GM12878 (cell line): ENCODE results near the gene SNX8. TPM values are rescaled to one million over a fixed set of nuclear protein-coding genes. Genes with fewer than 3 reads are reported as not detected.

Experiments
- ATAC-seq: fragments of 200-7000 bp; cut with Tn5 transposase; 3 replicates; pipeline ENCODE4 v1.9.1; 2020; ENCODE audit warnings: mild to moderate bottlenecking, moderate library complexity
- BruUV-seq: library from RNA; stranded (reverse); fragments of 400-500 nt; replicated peaks from 2 replicates; lab custom pipeline; 2021; lab: Mats Ljungman, UMichigan
- CTCF ChIA-PET: fragments of 300-600 bp; sonication (Branson Sonifier 250); formaldehyde crosslinking; extraction: SDS; loops from one replicate; lab custom pipeline; 2021; ENCODE audit warnings: inconsistent platforms; lab: Yijun Ruan, JAX
- POLR2A ChIA-PET: fragments of 350-600 bp; formaldehyde crosslinking; extraction: SDS; loops from one replicate; lab custom pipeline; 2021; ENCODE audit warnings: inconsistent platforms; lab: Charles Lee
- RAD21 ChIA-PET: fragments of 300-600 bp; sonication (Branson Sonifier 250); formaldehyde crosslinking; loops from one replicate; lab custom pipeline; 2023; ENCODE audit warnings: antibody characterized with exemption; ENCODE audit not compliant: unreplicated experiment; lab: Charles Lee
- SMC1A ChIA-PET: fragments of 300-600 bp; sonication (Branson Sonifier 250); formaldehyde crosslinking; loops from one replicate; lab custom pipeline; 2023; ENCODE audit not compliant: unreplicated experiment, uncharacterized antibody; lab: Charles Lee
- DNase-seq: peaks from one replicate; pipeline ENCODE4 v3.0.0-alpha.2; 2011; ENCODE audit warnings: low read depth, low spot score
- FAIRE-seq: peaks from 3 replicates; lab custom pipeline; 2011; peaks lifted over from hg19 to GRCh38; lab: Jason Lieb, UNC
- H2AFZ ChIP-seq: 2 replicates; pipeline ENCODE4 v1.6.0; 2011; ENCODE audit warnings: low read depth, low read length, control low read depth; ENCODE audit not compliant: control insufficient read depth
- H3K27ac ChIP-seq: 2 replicates; pipeline ENCODE4 v1.5.1; 2011; ENCODE audit warnings: control low read depth; ENCODE audit not compliant: control insufficient read depth, insufficient read depth
- H3K27me3 ChIP-seq, 2 experiments: replicated peaks in 1 of 2; 2 replicates each; pipeline versions ENCODE4 v1.6.0 to v1.6.1; 2011; ENCODE audit warnings: low read length in 1 of 2; ENCODE audit not compliant: control insufficient read depth in 2 of 2, insufficient read depth in 2 of 2
- H3K36me3 ChIP-seq, 2 experiments: 2 replicates each; pipeline ENCODE4 v1.5.1; 2011; ENCODE audit warnings: low read length in 1 of 2; ENCODE audit not compliant: control insufficient read depth in 2 of 2, insufficient read depth in 2 of 2
- H3K4me1 ChIP-seq: 2 replicates; pipeline ENCODE4 v1.6.1; 2011; ENCODE audit warnings: mild to moderate bottlenecking, low read length, moderate library complexity, mixed read lengths; ENCODE audit not compliant: control insufficient read depth, insufficient read depth
- H3K4me2 ChIP-seq: 2 replicates; pipeline ENCODE4 v1.6.0; 2011; ENCODE audit warnings: control low read depth; ENCODE audit not compliant: control insufficient read depth, insufficient read depth
- H3K4me3 ChIP-seq: fragments of 200-600 bp; sonication (generic); 2 replicates; pipeline ENCODE4 v1.5.1; 2016
- H3K79me2 ChIP-seq: 2 replicates; pipeline ENCODE4 v1.6.0; 2011; ENCODE audit warnings: low read length; ENCODE audit not compliant: control insufficient read depth, insufficient read depth
- H3K9ac ChIP-seq: 2 replicates; pipeline ENCODE4 v1.8.0; 2011; ENCODE audit warnings: low read length, control low read depth, mixed read lengths; ENCODE audit not compliant: control insufficient read depth, insufficient read depth
- H3K9me3 ChIP-seq: replicated peaks from 3 replicates; pipeline ENCODE4 v1.5.1; 2011; ENCODE audit warnings: mild to moderate bottlenecking, low read length; ENCODE audit not compliant: control insufficient read depth, insufficient read depth
- H4K20me1 ChIP-seq: 2 replicates; pipeline ENCODE4 v1.6.0; 2011; ENCODE audit not compliant: control insufficient read depth, insufficient read depth
- ASH2L ChIP-seq: fragments of 300-600, 200-600 bp; sonication (generic); IDR thresholded peaks from 2 replicates; pipeline ENCODE4 v1.6.1; 2017; ENCODE audit warnings: low read depth, mild to moderate bottlenecking, borderline replicate concordance
- ATF7 ChIP-seq: fragments of 450-650 bp; IDR thresholded peaks from 2 replicates; pipeline ENCODE4 v1.6.1; 2016; ENCODE audit warnings: low read depth, mild to moderate bottlenecking
- CUX1 ChIP-seq: IDR thresholded peaks from 2 replicates; pipeline ENCODE4 v1.6.1; 2012; ENCODE audit warnings: improper control_type of control experiment, low read depth, low read length; ENCODE audit not compliant: insufficient replicate concordance
- E4F1 ChIP-seq: fragments of 450-650 bp; IDR thresholded peaks from 2 replicates; pipeline ENCODE4 v1.6.1; 2018; ENCODE audit warnings: borderline replicate concordance, mild to moderate bottlenecking; ENCODE audit not compliant: partially characterized antibody
- IKZF1 ChIP-seq: fragments of 450-650 bp; conservative IDR thresholded peaks from 2 replicates; pipeline ENCODE4 v1.6.1; 2017; ENCODE audit warnings: antibody characterized with exemption, mild to moderate bottlenecking
- KLF5 ChIP-seq: fragments of 450-650 bp; IDR thresholded peaks from 2 replicates; pipeline ENCODE4 v1.6.1; 2014; ENCODE audit warnings: mild to moderate bottlenecking; ENCODE audit not compliant: partially characterized antibody
- MYC ChIP-seq: IDR thresholded peaks from 2 replicates; pipeline ENCODE4 v1.6.1; 2011; ENCODE audit warnings: mild to moderate bottlenecking, low read length, moderate library complexity, inconsistent platforms; ENCODE audit not compliant: insufficient read depth, insufficient replicate concordance, insufficient read length, severe bottlenecking
- RAD51 ChIP-seq: fragments of 450-650 bp; IDR thresholded peaks from 2 replicates; pipeline ENCODE4 v1.6.1; 2016; ENCODE audit warnings: moderate library complexity, mild to moderate bottlenecking, inconsistent platforms
- SREBF1 ChIP-seq: IDR thresholded peaks from 2 replicates; pipeline ENCODE4 v1.6.1; 2012; ENCODE audit warnings: mild to moderate bottlenecking, low read length
- ZNF384 ChIP-seq: IDR thresholded peaks from 2 replicates; pipeline ENCODE4 v1.6.1; 2012; ENCODE audit warnings: low read depth, mild to moderate bottlenecking, low read length, improper control_type of control experiment, borderline replicate concordance
- WGBS: methylation state at CpG from one replicate; pipeline ENCODE4 v1.1.6; 2016; ENCODE audit warnings: low lambda C conversion rate; ENCODE audit not compliant: insufficient replicate concordance, insufficient coverage; ENCODE audit errors: missing lambda C conversion rate; 5-methylcytosine and 5-hydroxymethylcytosine counted together
- in situ Hi-C: fragments of 300-500 bp; cut with MboI; formaldehyde crosslinking; loops from 9 replicates; pipeline ENCODE4 v1.14.3; 2018; ENCODE audit warnings: mixed read lengths
- intact Hi-C: fragments of 100-400 bp; cut with micrococcal nuclease; formaldehyde crosslinking; loops from one replicate; pipeline ENCODE4 v1.14.2; 2022; ENCODE audit not compliant: unreplicated experiment
- polyA plus RNA-seq, 11 experiments: library from polyadenylated mRNA; depleted of rRNA in 4 of 11; unstranded in 6 of 11; stranded (reverse) in 5 of 11; fragments of >200 nt; fragmentation: Nextera tagmentation in 4 of 11; fragmentation: Illumina TruSeq in 1 of 11; extraction: Ambion mirVana in 4 of 11; extraction: Trizol in 1 of 11; gene quantifications; 1 replicate in 1 of 11; 2 replicates in 10 of 11; pipeline versions ENCODE4 v1.2.1 to v1.2.3, GENCODE V29; 2011 to 2016; ENCODE audit warnings: inconsistent platforms in 2 of 11, missing spikeins in 2 of 11, low read depth in 1 of 11
- total RNA-seq, 4 experiments: library from RNA; depleted of rRNA in 3 of 4; stranded (reverse); fragments of >200 nt in 3 of 4; fragmentation: Illumina TruSeq in 1 of 4; extraction: Trizol in 1 of 4; gene quantifications; 2 replicates each; pipeline versions ENCODE4 v1.2.1 to v1.2.3, GENCODE V29; 2013 to 2021

SNX8 gene
- total and polyA plus RNA-seq, 10 of the 15 experiments (the other 5 are each of a cell fraction or from before 2014, with no cell fraction given), result 6.4 to 210 (median 97.6) TPM

- no peak overlapping the region for H3K27ac ChIP-seq
- H3K36me3 ChIP-seq, result peaks cover 9 to 27% of the 10 kb centered on the region in 2 experiments
- in situ Hi-C loops, result no loop called here
- ChIA-PET CTCF (interaction anchor here (1.4 kb wide), 1 partner anchor 103 kb away, joined by 4 read pairs; no protein-coding TSS in a partner anchor), RAD21 (interaction anchor here (0.6 to 1.5 kb wide), 3 partner anchors 34 to 147 kb away, joined by 3 to 4 read pairs (median 4); no protein-coding TSS in a partner anchor), POLR2A (no interaction called here), SMC1A (no interaction called here)
- no peak for DNase-seq
- no peaks in the 10 kb centered on the region for H3K27me3 ChIP-seq
- BruUV-seq, result no TSS peak
- H3K4me2 ChIP-seq, result no peak overlapping the region
- intact Hi-C loops, result loop anchor here (10.0 kb wide), 1 partner anchor 388 kb away; no protein-coding TSS in a partner anchor
- peaks cover 9% of the 10 kb centered on the region for H3K4me1 ChIP-seq
- H3K4me3 ChIP-seq, result no peak overlapping the region
- H2AFZ ChIP-seq, result no peak overlapping the region
- 97% methylated on average over 11 of the region's 14 CpGs for WGBS
- H3K9ac ChIP-seq, result no peak overlapping the region
- ATAC-seq, result no peak
- H4K20me1 ChIP-seq, result no peaks in the 10 kb centered on the region
- no peak for FAIRE-seq
- no peaks in the 10 kb centered on the region for H3K9me3 ChIP-seq
- no peaks in the 10 kb centered on the region for H3K79me2 ChIP-seq
- TF ChIP-seq ASH2L, result no peak
- no peak for TF ChIP-seq RAD51
- TF ChIP-seq MYC, result no peak
- no peak for TF ChIP-seq SREBF1
- no peak for TF ChIP-seq E4F1
- TF ChIP-seq IKZF1, result no peak
- no peak for TF ChIP-seq KLF5
- TF ChIP-seq CUX1, result no peak
- TF ChIP-seq ZNF384, result no peak
- no peak for TF ChIP-seq ATF7
Observed at GRCh38 chr7:2202361-2202761, 111.9 kb downstream of the SNX8 start.
